HG03095 (cell line): ENCODE measurements around the gene MACROD2.

ENCODE experiments used
- ATAC-seq: cut with Tn5 transposase; IDR thresholded peaks from one replicate; pipeline ENCODE4 v1.9.1; 2021; ENCODE audit warnings: moderate library complexity; ENCODE audit not compliant: unreplicated experiment

Gene MACROD2

GRCh38 chr20:15288106-15288505 lies 1292.8 kb downstream of the MACROD2 start:
- no peak for ATAC-seq

GRCh38 chr20:15289337-15289736 lies 1294.0 kb downstream of the MACROD2 start:
- ATAC-seq = no peak

GRCh38 chr20:15292405-15292804 lies 1297.1 kb downstream of the MACROD2 start:
- no peak for ATAC-seq

- no peak for ATAC-seq
Measured at GRCh38 chr20:15296422-15296821, 1301.1 kb downstream of the MACROD2 start.

- no peak for ATAC-seq
Measured at GRCh38 chr20:15297059-15297875, 1302.0 kb downstream of the MACROD2 start.

- ATAC-seq = no peak
Measured at GRCh38 chr20:15302075-15302474, 1306.8 kb downstream of the MACROD2 start.

GRCh38 chr20:15310361-15310760 lies 1315.0 kb downstream of the MACROD2 start:
- no peak for ATAC-seq

GRCh38 chr20:15316556-15316955 lies 1321.2 kb downstream of the MACROD2 start:
- no peak for ATAC-seq

GRCh38 chr20:15317546-15318232 lies 1322.4 kb downstream of the MACROD2 start:
- ATAC-seq = peak; percentile 83

- ATAC-seq = no peak
Measured at GRCh38 chr20:15318682-15319081, 1323.4 kb downstream of the MACROD2 start.

GRCh38 chr20:15319439-15319838 lies 1324.1 kb downstream of the MACROD2 start:
- no peak for ATAC-seq

- no peak for ATAC-seq
Measured at GRCh38 chr20:15320941-15321340, 1325.6 kb downstream of the MACROD2 start.

- no peak for ATAC-seq
Measured at GRCh38 chr20:15327123-15327522, 1331.8 kb downstream of the MACROD2 start.

GRCh38 chr20:15328084-15328483 lies 1332.8 kb downstream of the MACROD2 start:
- ATAC-seq = no peak

GRCh38 chr20:15332711-15333160 lies 1337.4 kb downstream of the MACROD2 start:
- ATAC-seq = peak; percentile 84

- ATAC-seq = peak; percentile 37
Measured at GRCh38 chr20:15333170-15333569, 1337.9 kb downstream of the MACROD2 start.

- ATAC-seq = no peak
Measured at GRCh38 chr20:15336011-15336410, 1340.7 kb downstream of the MACROD2 start.

GRCh38 chr20:15336536-15336935 lies 1341.2 kb downstream of the MACROD2 start:
- ATAC-seq = no peak

- no peak for ATAC-seq
Measured at GRCh38 chr20:15339264-15339663, 1343.9 kb downstream of the MACROD2 start.

- ATAC-seq = no peak
Measured at GRCh38 chr20:15342991-15343523, 1347.7 kb downstream of the MACROD2 start.

- no peak for ATAC-seq
Measured at GRCh38 chr20:15345287-15345686, 1350.0 kb downstream of the MACROD2 start.
